ENCODE measurements around the gene AGPS.

DNA sequence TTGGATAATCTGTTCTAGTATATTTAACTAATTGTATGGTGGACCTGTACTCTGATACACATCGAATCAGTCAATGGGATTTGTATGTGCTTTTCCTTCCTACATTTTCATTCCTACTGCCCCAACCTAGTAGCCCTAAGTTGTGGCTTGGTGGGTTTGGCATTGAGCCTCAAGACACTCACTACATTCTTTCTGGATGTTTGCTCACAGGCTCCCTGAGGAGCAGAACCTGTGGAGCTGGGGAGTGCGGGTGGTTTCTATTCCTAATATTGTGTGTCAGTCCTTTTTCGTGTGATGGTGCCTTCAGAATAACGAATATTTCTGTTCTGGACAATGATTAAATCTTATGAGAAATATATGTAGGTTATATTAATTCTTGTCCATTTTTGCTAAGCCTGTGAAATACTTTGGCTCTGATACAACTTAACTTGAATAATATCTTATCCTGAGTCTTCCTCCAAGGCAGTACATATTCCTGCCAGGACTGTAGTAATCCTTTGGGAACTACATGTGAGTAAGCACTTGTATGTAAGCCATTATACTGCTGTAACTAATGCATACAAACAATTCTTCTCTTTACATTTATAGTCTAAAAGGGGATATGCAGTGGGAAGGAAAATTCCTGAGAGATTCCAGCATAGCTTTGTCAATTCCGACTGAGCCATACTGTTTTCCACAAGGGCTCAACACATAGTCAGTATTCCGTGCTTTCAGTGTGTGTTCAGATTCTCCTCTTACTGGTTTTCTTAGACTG is 150.6 kb downstream of the AGPS start:
- TF ChIP-seq, protein P1, sequence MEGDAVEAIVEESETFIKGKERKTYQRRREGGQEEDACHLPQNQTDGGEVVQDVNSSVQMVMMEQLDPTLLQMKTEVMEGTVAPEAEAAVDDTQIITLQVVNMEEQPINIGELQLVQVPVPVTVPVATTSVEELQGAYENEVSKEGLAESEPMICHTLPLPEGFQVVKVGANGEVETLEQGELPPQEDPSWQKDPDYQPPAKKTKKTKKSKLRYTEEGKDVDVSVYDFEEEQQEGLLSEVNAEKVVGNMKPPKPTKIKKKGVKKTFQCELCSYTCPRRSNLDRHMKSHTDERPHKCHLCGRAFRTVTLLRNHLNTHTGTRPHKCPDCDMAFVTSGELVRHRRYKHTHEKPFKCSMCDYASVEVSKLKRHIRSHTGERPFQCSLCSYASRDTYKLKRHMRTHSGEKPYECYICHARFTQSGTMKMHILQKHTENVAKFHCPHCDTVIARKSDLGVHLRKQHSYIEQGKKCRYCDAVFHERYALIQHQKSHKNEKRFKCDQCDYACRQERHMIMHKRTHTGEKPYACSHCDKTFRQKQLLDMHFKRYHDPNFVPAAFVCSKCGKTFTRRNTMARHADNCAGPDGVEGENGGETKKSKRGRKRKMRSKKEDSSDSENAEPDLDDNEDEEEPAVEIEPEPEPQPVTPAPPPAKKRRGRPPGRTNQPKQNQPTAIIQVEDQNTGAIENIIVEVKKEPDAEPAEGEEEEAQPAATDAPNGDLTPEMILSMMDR (IDR thresholded peaks at IDR 0.05): no peak
- TF ChIP-seq POLR2A (IDR thresholded peaks at IDR 0.05): no peak
